CMK (cell line): ENCODE measurements around the gene MYO7B.
"Not testable (repeated sequence)": the region's sequence is repeated elsewhere in the genome, so short reads cannot be mapped to it uniquely, and the experiment has no call there.

Source experiments
- DNase-seq: peaks from one replicate; pipeline ENCODE4 v3.0.0-alpha.2; 2010; ENCODE audit warnings: low read depth

MYO7B gene

DNA sequence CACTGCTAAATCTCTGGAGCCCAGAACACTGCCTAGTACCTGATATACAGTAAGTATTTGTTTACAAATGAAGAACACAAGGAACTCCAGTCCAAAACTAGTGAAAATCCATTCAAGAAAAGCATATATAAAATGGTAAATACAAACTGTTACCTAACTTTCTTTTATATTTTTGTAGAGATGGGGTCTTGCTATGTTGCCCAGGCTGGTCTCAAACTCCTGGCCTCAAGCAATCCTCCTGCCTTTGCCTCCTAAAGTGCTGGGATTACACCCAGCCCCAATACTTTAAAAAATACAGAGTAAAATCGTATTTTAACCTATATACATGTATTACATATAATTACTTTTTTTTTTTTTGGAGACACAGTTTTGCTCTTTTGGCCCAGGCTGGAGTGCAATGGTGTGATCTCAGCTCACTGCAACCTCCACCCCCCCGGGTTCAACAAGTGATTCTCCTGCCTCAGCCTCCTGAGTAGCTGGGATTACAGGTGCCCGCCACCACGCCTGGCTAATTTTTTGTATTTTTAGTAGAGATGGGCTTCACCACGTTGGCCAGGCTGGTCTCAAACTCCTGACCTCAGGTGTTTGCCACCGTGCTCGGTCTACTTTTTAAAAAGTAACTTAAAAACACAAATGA is 11.2 kb upstream of the MYO7B start:
- not testable (repeated sequence) for DNase-seq

GRCh38 chr2:127525691-127526131 is 9.8 kb upstream of the MYO7B start:
- DNase-seq = no peak

- peak; percentile 76 for DNase-seq
Measured at GRCh38 chr2:127526132-127527000, 9.1 kb upstream of the MYO7B start, which contains the start of gene IWS1. IWS1 (minus strand) TSS chr2:127526489; CDS start chr2:127526208, 281 bp downstream.

GRCh38 chr2:127527001-127527804 is 8.3 kb upstream of the MYO7B start:
- DNase-seq = no peak

- no peak for DNase-seq
Measured at GRCh38 chr2:127528487-127528886, 7.0 kb upstream of the MYO7B start.

DNA sequence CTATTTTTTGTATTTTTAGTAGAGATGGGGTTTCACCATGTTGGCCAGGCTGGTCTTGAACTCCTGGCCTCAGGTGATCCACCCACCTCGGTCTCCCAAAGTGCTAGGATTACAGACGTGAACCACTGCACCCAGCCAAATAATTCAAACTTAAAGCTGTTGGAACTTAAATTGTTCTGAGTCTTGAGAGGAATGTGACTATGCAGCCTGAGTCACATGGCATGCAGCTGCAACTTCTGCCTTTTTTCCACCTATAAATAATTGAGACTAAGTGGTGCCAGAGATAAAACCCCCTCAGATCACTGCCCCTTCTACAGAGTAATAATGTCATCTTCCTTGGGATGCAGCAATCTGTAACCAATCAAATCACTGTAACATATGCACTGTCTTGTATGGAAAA is 6.1 kb upstream of the MYO7B start:
- not testable (repeated sequence) for DNase-seq

DNA sequence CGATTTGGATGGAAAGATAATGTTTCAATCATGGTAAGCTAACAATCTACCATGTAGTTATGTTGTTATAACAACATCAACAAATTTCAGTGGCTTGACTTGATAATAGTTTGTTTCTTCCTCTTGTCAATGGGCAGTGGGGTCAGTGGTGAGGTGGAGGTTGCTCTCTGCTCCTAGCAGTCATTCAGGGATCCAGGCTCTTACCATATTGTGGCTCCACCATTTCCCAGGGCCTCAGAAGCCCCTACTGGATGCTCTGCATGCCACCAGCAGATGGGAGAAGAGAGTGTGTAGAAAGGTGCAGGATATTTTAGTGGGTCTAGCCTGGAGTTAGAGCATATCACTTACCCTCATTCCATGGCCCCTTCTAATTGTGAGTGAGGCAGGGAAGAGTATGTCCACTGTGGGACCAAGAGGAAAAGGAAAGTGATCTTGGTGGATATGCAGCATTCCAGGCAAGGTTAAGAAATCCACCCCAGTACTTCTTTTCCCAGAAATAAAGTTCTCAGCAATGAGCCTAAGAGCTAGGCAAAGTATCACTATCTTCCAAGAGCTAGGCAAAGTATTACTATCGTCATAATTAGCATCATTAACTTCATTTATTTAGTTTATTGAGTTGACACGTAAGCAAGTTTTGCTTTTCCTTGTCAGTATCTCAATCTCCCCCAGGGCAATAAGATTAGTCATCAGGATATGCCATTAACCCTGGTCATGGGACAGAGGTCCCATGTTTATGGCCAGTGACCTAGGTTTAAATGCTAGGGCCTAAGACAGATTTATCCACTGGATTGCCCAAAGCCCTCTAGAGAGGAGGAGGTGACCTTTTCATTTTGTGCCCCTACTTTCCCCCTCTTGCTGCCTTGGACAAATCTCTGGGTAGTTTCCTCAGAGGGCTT is 5.0 kb upstream of the MYO7B start:
- no peak for DNase-seq

GRCh38 chr2:127531221-127531648 is 4.2 kb upstream of the MYO7B start:
- no peak for DNase-seq

GRCh38 chr2:127532296-127532695 is 3.2 kb upstream of the MYO7B start:
- DNase-seq = no peak

DNA sequence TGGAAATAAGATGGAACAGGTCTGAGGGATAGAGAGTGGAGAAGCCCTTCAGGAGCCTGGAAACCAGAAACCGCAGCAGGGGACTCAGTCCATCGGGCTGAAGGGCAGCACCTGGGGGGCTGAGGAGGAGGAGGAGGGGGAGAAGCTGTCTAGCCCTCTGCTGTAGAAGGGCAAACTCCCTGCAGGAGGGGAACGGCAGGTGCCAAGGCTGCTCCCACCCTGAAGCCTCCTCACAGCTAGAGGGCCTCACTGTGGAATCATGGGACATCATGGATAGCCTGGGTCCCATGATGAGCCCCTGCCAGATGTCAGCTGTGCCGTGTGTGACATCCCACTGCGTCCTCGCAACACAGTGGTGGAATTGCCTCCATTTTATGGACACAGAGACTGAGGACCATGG is 435 bp downstream of the MYO7B start:
- no peak for DNase-seq

DNA sequence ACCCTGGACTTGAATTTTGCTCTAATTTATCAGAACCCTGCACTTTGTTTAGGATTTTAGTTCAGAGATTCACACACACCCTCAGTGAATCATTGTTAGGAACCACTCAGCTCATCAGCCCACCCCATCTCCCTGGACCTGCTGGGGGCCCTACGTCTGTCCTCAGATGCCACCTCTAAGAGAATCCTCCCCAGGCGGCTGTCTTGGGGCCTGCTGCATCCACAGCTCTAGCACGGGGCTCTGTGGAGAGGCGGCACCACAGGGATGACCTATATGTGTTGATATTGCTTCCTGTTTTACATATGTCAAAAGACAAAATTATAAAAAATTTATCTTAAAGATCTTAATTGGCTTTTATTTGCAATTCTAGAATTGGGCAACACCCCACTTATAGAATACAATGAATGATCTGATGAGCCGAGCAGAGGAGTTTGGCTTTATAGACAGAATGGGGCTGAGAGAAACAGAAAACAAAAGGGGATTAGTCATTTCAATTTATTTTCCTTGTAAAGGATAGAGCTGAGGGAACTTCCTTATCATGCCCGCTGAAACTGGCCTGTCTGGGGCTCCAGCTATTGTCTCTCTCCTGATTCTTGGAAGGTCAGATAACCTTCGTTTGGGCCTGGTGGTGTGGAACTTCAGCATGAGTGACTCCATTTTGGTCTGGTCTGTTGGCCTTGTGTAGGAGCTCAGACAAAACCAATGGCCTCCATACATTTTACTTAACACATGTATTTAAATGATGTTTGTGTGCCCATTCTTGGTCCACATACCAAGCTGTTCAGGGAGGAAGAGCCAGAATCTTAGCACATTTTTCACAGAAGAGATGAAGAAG is 1.4 kb downstream of the MYO7B start:
- no peak for DNase-seq

- DNase-seq = no peak
Measured at GRCh38 chr2:127537644-127538043, 2.2 kb downstream of the MYO7B start.

DNA sequence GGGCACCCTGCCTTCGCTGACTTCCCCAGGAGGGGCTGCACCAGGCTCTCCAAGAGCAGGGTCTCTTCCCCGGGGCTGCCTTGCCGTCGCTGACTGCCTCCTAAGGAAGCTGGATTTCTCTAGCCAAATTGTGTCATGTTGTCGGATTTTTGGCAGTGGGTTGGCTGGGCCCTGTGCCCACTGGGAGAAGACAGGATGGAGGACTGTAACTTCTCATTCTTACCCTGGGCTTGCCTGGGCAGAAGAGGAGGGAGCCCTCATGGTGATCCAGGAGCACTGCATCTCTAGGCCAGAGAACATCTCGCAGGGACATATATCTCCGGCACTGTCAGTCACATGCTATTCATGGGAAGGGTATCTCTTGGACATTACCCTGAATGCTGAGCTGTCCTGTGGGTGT is 6.3 kb downstream of the MYO7B start:
- DNase-seq = no peak

DNA sequence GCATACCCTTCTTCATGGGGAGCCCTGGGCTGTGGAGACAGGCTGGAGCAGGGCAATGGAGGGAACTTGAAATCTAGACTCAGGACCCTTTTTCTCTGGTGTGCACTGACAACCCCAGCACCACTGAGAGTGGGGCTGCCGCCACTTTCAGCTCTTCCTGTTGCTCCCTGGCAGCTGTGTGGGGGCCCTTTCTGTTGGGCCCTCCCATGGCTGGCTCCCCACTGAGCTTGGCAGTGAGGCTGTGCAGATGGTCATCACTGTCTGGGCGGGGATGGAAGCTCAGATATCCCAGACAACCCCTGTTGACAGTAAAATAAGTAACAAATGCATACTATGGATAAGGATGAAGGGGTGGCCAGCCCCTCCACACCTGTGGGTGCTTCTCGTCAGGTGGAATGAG is 6.7 kb downstream of the MYO7B start:
- DNase-seq = no peak

GRCh38 chr2:127543013-127543501 is 7.6 kb downstream of the MYO7B start:
- not testable (repeated sequence) for DNase-seq

DNA sequence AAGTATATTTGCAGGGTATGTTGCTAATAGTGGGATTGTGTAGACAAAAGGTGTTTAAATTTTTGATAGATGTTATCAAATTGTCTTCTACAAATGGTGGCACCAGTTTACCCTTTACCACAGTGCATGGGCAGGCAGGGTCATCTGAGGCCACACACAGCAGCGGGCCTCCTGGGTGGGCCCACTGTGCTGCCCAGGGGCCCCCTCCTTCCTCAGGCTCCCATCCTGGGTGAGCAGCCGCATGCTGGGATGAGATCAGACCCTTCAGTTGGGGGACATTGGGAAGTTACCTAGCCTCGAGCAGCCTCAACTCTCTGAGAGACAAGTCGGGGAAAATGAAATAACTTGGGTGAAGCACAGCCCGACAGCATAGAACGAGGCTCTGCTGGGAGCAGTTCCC is 9.7 kb downstream of the MYO7B start:
- no peak for DNase-seq

- no peak for DNase-seq
Measured at GRCh38 chr2:127545796-127546195, 10.3 kb downstream of the MYO7B start.

DNA sequence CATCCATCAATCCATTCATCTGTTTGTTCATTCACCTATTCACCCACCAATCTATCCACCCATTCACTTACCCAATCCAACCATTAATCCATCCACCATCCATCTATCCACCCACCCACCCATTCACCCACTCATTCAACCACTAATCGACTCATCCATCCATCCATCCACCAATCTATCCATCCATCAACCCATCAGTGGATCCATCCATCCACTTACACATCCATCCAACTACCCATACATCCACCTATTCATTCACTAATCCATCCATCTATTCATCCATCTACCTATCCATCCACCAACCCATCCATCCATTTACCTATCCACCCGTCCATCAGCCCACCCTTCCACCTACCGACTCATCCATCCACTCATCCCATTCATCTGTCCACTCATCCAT is 11.3 kb downstream of the MYO7B start:
- no peak for DNase-seq

GRCh38 chr2:127551221-127551930 is 15.9 kb downstream of the MYO7B start:
- no peak for DNase-seq

GRCh38 chr2:127552336-127552735 is 16.9 kb downstream of the MYO7B start:
- no peak for DNase-seq
